ENCODE data around the gene GRIP2.

The GRIP2 gene

DNA sequence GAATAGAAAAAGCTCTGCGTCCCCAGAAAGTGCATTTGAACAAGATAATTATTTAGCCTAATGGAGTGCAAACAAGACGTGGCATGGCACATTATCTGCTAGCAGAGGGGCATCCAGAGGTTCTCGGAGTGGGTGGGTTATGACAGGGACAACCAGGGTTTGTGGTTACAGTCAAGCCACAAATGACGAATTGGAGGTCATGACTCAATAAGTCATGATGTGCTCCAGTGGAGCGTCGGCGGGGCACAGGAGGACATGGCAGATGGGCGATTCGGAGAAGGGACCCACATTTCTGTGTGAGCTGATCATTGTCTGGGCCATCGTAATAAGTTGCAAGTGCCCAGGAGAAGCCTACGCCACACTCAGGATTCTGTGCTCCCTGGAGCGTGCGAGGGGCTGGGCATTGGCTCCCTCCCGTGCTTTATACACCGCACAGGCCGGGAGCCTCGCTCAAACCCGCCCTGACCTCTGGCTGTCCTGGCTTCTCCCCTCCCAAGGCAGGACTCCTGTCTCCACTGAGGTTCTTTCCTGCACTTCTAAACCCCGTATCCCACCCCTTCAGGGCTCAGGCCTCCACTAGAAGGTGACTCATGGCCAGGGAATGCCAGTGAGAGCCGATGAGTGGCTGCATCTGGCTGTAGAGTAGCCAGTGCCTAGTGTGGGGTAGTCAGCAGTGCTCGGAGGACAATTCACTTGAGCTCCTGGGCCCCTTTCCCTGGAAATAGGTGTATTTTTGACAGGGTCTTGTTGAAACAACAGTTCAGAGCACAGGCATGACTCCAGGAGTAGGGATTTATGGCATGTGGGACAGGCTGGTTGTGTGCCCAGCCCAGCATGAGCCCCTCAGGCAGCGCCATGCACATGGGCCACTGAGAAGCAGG is 67.4 kb downstream of the GRIP2 start:
- FAIRE-seq (peak; percentile 84), DNase-seq (ENCODE audit: insufficient read length, low spot score) (peak; percentile 96)

DNA sequence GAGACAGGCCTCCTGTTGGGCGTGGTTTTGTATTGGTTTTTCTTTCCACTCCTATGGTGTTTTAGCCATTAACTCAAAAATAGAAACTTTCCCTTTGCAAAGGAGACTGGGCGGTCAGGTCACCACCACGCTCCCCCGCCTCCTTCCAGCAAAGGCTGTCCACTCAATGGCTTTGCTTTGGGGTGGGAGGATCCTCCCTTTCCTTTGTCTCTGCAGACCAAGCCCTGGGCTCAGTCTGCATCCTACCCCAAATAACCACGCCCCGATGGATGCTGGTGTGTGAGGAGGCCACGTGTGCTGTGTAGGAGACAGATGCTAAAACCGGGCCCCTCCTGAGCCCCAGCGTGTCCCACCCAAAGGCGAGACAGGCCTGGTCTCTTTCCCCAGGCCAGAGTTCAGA is 68.5 kb downstream of the GRIP2 start:
- DNase-seq (ENCODE audit: insufficient read length, low spot score) (no peak), FAIRE-seq (no peak)

DNA sequence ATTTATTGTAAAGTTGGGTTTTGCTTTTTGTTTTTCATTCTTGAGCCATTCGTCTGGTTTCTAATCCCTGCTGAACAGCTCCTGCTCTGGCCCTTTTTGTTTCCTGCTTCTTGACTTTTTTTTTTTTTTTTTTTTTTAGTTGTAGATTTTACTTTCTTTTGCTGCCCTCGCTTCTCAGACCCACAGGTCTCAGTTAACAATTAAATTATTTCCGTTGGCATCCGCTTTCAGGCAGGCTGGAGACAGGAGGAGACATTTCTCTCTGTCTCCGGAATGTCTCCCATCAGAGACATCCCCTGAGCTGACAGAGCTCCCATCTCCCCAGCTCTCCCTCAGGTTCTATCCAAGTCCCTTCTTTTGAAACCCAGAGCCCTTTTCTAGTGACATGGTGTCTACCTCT is 69.1 kb downstream of the GRIP2 start:
- FAIRE-seq (no peak), DNase-seq (ENCODE audit: insufficient read length, low spot score) (no peak)

DNA sequence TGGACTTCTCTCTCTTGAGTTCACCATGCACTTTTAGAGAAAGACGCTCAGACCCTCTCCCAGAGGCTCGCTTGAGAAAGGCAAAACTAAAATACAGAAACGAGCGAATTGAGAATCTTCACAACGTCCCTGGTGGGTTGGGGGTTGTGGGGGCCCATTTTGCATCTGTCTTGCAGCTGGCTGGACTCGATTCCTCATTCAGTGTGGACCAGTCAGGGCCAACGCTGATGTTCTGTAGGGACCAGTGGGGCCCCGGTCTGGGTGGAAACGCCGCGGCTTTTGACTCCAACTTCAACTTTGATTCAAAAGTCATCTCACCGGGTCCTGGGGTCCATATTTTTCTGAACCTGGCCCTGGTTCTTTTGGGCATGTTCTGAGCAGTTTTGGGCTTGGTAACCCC is 69.7 kb downstream of the GRIP2 start:
- no peak for FAIRE-seq
- no peak for DNase-seq (ENCODE audit: insufficient read length, low spot score)

DNA sequence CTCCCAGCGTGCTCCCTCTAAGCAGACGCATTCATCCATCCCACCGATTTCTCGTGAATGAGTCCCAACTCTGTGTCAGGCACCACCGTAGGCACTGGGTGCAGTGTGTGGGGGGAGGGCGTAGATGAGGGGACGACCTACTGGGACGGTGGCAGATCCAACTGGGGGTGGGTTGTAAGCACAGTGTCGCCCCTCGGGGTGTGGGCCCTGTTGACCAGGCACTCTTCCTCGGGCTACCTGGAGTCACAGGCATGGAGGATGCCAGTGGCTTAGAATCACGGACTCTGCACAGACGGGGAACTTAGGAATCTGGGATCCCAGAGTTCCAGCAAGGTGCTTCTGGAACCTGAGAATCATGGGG is 71.5 kb downstream of the GRIP2 start:
- no peak for DNase-seq (ENCODE audit: insufficient read length, low spot score)

DNA sequence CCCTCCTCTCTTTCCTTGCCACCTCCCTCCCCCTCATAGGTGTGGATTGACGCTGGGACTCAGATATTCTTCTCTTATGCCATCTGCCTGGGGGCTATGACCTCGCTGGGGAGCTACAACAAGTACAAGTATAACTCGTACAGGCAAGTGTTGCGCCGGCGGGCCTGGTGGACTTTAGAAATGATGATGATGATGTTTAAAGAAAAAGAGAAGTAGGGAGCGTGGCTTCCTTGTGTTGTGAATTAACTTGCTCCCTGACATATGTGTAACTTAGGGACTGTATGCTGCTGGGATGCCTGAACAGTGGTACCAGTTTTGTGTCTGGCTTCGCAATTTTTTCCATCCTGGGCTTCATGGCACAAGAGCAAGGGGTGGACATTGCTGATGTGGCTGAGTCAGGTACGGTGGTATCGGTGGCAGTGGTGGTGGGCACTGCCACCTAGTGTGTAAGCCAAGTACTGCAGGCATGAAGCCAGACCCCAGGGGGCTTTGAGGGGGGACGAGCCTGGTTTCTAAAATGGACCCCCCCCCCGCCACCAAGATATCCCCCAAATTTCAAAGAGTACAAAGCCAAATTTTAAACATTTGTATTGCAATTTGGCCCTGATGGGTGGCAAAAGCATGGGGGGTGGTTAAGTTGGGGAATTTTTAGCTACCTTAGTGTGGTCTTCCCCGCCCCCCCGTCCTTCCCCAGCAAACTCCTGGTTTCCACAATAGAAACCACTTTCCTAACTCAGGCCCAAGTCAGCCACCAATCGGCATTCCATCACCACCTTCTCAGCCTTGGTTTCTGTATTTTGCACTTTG is 72.1 kb downstream of the GRIP2 start:
- DNase-seq (ENCODE audit: insufficient read length, low spot score) (peak; percentile 77), FAIRE-seq (peak; percentile 68)

More for the DNA sequence above, 71.5 kb downstream of the GRIP2 start:
- no peak for FAIRE-seq

DNA sequence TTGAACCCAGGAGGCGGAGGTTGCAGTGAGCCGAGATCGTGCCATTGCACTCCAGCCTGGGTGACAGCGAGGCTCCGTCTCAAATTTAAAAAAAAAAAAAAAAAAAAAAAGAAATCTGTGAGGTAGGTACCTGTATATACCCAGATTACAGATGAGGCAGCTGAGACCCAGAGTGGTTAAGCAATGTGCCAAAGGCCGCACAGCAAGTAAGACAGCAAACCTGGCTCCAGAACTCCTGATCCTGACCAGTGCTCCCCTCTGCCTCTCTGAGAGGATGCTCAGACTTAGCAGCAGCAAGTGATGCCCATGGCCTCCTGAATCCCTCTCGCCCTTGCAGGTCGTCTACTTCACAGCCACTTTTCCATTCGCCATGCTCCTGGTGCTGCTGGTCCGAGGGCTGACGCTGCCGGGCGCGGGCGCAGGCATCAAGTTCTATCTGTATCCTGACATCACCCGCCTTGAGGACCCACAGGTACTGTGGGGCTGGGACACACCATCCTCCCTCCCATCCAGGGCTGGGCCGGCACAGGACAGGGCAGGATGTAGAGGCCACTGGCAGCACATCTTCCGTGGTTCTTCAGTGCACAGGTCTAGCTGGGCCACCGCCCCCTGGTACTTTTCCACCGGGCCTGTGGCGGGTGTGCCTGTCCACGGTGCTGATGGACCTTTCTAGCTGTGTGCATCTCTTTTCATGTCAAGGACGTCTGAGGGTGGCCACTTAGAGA is 73.8 kb downstream of the GRIP2 start:
- no peak for FAIRE-seq
- no peak for DNase-seq (ENCODE audit: insufficient read length, low spot score)

DNA sequence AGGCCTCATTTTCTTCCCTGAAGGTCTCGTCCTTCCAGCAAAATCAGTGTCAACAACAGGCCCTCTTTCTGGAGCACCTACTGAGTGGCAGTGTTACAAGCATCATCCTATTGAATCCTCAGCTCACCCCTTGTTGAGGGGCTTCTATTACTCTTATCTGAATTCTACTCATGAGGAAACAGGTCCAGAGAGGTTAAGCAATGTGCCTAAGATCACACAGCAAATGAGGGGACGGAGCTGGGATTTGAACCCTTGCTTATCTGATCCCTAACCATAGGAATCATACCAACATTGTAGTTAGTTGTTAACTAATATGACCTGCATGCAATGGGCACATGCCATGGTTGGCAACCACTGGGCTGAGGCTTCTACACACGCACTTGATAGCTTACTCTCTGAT is 74.7 kb downstream of the GRIP2 start:
- DNase-seq (ENCODE audit: insufficient read length, low spot score) (no peak), FAIRE-seq (no peak)

DNA sequence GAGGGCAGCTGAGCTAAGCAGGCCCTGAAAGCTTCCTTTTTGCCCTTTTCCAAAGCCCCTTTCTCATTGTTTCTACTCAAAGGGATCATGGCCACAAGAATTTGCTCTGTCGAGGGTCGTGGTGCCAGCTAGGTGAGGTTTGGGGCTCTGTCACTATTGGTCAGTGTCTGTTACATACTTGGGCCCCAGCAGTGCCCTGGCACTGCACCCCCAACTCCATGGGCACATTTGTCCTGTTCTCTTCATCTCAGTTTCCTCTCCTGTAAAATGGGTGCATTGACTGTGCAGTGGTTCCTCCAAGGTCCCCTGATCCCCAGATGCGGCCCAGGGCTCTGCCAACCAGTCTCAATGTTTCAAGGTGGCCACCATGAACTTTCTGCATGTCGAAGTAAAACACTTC is 75.6 kb downstream of the GRIP2 start:
- DNase-seq (ENCODE audit: insufficient read length, low spot score) (no peak), FAIRE-seq (no peak)

DNA sequence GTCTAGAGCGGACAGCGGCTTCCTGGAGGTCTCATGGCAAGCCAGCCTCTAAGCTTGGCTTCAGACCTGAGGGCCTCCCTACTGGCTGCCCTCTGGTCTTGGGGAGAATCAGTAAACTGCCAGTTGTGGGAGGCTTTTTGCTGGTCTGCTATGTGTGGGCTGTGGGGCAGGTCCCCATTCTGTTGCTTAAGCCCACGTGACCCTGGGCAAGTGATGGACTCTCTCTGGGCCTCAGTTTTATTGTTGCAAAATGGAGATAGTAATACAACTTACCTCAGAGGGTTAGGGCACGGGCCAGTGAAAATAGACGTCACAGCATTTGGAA is 76.0 kb downstream of the GRIP2 start:
- DNase-seq (ENCODE audit: insufficient read length, low spot score): no peak
- FAIRE-seq: no peak

DNA sequence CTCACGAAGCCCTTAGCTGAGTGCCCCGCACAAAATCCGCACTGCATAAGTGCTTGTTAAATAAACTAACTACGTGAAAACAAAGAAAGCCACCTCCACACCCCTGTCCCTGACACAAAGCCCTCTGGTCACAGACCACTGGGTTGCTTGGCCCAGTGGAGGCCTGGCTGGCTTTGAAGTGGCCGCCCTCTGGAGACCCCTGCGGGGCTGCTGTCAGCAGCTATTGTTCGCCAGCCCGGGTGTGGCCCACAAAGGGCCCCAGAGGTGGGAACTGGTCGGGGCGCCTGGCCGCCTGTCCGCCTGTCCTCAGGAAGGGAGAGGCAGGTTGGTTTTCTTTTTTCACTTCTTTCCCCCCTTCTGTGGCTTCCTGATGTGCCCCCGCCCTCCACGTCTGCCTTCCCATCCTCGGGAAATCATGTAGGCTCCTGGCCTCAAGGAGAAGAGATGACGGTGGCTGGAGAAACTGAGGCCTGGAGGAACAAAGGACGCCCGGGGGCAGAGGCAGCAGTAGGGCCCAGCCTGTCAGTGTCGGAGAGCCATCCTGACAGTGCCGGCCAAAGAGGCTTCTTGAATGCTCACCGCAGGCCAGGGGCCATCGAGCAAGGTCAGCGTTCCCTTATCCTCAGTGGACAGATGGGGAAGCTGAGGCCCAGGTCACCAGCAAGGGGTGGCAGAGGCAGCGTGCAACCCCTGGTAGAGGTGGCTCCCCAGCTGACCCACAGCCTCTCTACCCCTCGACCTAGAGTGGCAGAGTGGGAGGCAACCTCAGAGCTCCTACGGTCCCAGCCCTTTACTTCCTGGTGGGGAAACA is 76.6 kb downstream of the GRIP2 start:
- no peak for DNase-seq (ENCODE audit: insufficient read length, low spot score)
- no peak for FAIRE-seq

DNA sequence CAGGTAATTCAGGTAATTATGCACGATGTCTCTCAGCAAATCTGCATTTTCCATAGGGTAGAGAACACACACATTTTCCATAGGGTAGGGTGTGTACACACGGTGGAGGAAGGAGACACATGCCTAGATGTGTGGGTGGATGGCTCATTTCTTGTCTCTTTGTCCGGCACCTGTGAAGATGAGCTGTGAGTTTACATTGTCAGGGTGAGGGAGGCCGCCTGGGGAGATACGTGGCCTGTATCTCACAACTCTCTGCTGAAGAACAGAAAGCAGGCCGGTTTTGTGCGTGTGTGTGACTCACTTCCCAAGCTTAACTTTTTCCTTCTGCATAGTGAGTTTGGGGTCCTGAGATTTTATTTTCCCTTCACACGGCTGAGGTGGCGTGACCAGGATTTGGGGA is 77.4 kb downstream of the GRIP2 start:
- no peak for FAIRE-seq
- DNase-seq (ENCODE audit: insufficient read length, low spot score): no peak

DNA sequence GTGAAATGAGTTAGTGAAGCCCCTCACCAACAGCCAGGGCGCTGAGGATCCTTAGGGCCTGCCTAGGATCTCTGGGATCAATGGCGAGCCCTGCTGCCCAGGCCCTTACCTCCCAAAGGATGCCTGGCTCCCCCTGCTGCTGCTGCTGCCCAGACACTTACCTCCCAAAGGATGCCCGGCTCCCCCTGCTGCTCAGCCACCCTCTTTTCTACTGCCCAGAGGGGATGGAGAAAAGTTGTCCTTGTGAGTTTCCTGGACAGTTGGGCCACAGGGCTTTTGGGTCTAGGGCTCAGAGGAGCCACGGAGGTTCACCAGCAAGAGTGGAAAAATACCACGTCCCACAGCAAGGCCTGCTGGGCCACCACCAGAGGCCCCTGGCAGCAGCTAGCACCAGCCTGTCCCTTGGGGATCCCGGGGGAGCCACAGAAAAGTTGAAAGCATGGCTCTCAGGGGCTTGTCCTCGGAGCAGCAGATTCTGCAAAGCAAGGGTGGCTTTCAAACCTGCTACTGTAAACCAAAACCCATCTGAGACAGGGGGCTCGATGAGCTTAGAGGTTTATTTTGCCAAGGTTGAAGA is 78.3 kb downstream of the GRIP2 start:
- peak; percentile 81 for DNase-seq (ENCODE audit: insufficient read length, low spot score)
- peak; percentile 13 for FAIRE-seq

DNA sequence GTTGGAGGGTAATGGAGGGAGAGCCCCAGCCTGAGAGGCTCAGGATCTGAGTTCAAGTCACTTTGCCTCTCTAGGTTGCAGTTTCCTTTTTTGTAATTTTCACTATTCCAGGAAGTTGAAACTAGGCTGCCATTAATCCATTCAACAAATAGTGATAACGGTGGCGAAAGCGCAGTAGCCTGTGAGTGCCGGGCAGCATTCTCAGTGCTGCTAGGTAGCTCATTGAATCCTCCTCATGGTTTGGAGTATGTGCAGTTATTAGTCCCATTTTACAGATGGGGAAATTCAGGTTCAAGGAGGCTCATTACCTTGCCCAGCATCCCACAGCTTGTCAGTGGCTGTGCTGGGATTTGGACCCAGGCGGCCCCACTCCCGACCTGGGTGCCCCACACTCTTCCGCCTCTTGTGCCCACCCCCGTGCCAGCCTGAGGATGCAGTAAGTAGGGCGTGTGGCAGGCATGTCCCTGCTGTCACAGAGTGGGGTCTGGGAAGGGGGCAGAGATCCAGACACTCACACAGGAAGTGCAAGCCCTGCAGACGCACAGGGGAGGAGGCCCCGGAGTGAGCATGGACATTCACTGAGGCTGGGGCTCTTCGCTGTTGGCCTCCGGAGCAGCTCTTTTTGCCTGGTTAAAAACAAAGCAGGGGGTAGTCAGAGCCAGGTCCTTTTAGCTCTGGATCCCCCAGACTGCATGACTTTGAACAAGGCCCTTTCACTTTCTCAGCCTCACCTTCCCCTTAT is 79.0 kb downstream of the GRIP2 start:
- DNase-seq (ENCODE audit: insufficient read length, low spot score): no peak
- no peak for FAIRE-seq

DNA sequence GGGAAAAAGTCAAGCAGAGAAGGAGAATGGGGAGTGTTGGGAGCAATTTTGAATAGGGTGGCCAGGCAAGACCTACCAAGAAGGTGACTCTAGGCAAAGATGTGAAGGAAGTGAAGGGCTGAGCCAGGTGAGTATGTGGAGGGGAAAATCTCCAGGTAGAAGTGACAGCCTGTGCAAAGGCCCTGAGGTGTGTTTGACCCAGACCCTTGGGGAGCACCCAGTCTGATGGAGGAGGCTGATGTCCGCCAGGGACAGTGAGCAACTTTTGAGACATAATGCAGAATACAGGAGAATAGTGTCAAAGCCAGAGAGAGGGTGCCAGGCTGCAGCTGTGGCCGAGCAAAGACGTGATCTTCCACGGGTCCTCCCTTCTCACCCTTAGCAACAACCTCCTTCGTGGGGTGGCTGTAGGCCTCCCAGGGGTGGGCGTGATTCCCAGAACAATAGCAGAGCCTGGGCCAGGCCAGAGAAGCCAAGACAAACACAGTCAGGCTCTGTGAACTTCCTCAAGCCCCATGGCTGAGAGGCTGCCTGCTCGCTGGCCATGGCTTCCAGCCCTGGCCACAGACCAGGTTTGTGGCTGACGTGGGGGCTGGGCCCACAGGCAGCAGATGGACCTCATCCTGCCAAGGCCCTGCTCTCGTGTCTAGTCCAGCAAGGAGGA is 79.7 kb downstream of the GRIP2 start:
- DNase-seq (ENCODE audit: insufficient read length, low spot score) (no peak), FAIRE-seq (no peak)

DNA sequence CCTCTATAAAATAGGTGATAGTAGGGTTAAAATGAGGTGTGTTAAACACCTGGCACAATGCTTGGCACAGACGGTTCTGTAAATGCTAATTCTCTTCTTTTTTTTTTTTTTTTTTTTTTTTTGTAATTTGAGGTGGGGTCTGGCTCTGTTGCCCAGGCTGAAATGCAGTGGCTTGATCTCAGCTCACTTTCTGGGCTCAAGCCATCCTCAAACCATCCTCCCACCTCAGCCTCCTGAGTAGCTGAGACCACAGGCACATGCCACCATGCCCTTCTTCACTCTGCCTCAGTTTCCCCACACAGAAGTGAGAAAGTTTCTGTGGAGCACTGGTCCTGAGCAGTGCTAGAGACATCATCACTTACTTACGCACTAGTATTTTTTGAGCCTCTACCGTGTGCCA is 80.4 kb downstream of the GRIP2 start:
- FAIRE-seq (no peak), DNase-seq (ENCODE audit: insufficient read length, low spot score) (no peak)

DNA sequence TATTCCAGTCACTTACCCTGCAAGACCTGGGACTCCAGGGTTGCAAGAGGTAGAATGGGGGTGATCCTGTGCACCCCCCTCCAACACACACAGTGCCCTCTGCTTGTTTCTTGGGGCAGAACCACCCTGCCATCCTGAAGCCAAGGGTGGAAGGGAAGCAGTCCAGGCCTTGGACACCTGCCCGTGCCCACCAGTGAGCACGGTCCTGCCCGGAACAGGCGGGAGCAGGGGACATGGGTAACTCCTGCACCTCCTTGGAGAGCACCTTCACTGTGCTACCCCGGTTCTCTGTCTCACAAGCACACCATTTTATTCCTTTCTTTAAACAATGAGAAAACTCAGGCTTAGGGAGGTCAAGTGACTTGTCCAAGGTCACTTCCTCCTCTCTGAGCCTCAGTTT is 80.8 kb downstream of the GRIP2 start:
- DNase-seq (ENCODE audit: insufficient read length, low spot score): no peak
- FAIRE-seq: no peak

DNA sequence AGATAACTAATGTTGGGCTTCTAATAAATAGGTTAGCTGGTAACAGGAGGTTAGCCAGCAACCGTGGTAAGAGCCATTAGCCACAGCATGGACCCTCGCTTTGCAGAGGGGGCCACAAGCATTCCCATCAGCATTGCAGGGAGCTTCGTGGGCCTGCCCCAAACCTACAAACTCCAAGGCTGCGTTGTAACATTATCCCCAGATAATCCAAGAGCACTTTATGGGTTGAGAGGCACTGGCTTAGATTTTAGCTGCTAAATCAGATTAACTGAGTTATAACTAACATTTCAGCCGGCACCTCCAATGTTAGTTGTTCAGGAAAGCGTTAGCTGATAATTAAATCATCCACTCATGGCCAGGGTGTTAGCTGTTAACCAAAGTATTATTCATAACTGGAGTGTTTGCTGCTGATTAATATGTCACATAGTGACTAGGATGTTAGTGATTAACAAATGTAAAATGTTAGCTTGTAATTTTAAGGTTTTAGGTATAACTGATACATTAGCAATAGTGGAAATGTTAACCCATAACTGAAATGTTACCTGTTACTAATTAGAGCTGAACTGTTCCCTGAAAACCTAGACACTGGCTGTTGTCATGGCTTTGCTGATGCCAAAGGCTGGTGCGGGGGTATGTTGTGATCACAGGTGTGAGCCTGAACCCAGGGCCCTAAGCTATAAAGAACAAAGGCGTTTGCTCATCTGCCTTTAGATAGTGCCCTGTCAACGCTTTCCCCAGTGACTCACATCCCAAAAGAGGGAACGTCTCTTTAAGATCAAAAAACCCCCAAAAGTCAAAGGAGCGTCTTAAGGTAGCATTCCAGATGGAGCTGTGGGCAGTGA is 81.5 kb downstream of the GRIP2 start:
- DNase-seq (ENCODE audit: insufficient read length, low spot score) (no peak), FAIRE-seq (no peak)

Data from HTR-8/SVneo (cell line).